ENCODE data around the gene SPANXN5. TPM values are rescaled to one million over a fixed set of nuclear protein-coding genes. Genes with fewer than 3 reads are reported as not detected.

SPANXN5 gene
- total RNA-seq, 2 experiments from 2014 or later: not detected

DNA sequence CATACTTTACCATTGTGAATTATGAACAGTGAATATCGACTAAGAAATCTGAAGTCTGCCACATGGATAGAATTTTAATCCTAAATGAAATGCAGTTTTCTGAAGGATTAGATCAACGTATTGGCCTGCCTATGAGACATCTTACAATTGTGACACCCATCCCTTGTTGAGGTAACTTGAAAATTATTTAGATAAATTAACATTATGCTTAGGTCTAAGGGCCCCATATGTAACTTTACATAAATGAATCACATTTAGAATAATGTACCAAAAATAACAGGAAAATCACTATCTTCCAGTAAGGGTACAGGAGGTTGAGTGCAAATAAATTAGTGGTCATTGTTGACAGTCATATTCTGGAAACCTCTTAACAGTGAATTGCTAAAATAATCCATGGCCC is 27.4 kb upstream of the SPANXN5 start:
- intact Hi-C loops (cut with DNase I, micrococcal nuclease): no loop called here
- no peaks in the 10 kb centered on the region for H3K4me1 ChIP-seq (ENCODE audit: insufficient read depth, low read length)
- no peaks in the 10 kb centered on the region for H3K9me3 ChIP-seq (ENCODE audit: control insufficient read depth in 1 of 2, insufficient read depth in 1 of 2, low read length in 2 of 2)
- ATAC-seq (ENCODE audit: poor library complexity): no peak
- no peaks in the 10 kb centered on the region for H3K9me3 Mint-ChIP-seq
- no peaks in the 10 kb centered on the region for H3K27me3 Mint-ChIP-seq
- no peak overlapping the region for H3K27ac Mint-ChIP-seq
- CTCF ChIA-PET: no interaction called here
- POLR2A ChIA-PET: no interaction called here
- no peak for DNase-seq
- H3K36me3 ChIP-seq (ENCODE audit: insufficient read depth, low read length): no peaks in the 10 kb centered on the region
- no peak overlapping the region for H3K4me3 Mint-ChIP-seq
- no peak overlapping the region for H3K4me3 ChIP-seq (ENCODE audit: low read length)
- H3K27ac ChIP-seq (ENCODE audit: low read depth in 1 of 2, low read length in 2 of 2): no peak overlapping the region
- H3K4me1 Mint-ChIP-seq (ENCODE audit: low read depth): no peaks in the 10 kb centered on the region
- no peak for TF ChIP-seq CTCF (IDR thresholded peaks at IDR 0.05)
- H3K27me3 ChIP-seq (ENCODE audit: control insufficient read depth in 1 of 2, insufficient read depth in 2 of 2, low read length in 2 of 2): no peaks in the 10 kb centered on the region
- no peaks in the 10 kb centered on the region for H3K36me3 Mint-ChIP-seq (ENCODE audit: low read depth)

DNA sequence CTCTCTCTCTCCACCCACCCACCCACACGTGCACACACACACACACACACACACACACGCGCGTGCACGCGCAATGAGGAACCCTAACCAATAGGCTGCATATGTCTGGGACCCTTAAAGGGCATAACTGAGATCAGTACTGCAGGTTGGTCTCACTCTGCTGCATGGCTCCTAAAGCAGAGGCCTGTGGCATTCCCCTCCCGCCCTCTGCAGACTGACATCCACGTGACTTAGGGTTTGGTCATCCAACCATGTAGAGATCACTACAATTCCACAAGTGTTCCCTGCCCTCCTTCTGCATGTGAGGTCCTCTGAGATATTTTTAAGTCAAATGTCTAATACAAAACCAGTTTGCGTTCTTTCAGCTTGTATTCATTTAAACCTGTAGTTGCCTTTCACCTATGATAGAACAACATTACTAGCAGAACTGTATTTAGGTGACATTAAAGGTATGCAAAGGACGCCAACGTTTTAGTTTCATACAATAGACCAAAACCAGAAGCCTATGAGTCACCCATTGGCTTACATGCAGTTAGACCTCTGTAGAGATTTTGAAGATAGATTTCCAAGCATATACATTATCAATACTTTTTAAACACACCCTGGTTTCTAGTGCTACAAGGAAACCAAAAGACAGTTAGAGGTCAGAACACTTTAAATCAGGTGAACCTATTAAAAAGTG is 24.0 kb upstream of the SPANXN5 start:
- ATAC-seq (ENCODE audit: poor library complexity): no peak

GRCh38 chrX:52819788-52820187 is 22.6 kb upstream of the SPANXN5 start:
- Mint-ChIP-seq H3K36me3 (ENCODE audit: low read depth) (no peaks in the 10 kb centered on the region), H3K4me1 (ENCODE audit: low read depth) (no peaks in the 10 kb centered on the region), H3K27ac (no peak overlapping the region), H3K27me3 (no peaks in the 10 kb centered on the region), H3K9me3 (no peaks in the 10 kb centered on the region), H3K4me3 (no peak overlapping the region)
- CTCF ChIA-PET: no interaction called here
- no peak overlapping the region for H3K27ac ChIP-seq (ENCODE audit: low read depth in 1 of 2, low read length in 2 of 2)
- no peaks in the 10 kb centered on the region for H3K9me3 ChIP-seq (ENCODE audit: control insufficient read depth in 1 of 2, insufficient read depth in 1 of 2, low read length in 2 of 2)
- no peaks in the 10 kb centered on the region for H3K27me3 ChIP-seq (ENCODE audit: control insufficient read depth in 1 of 2, insufficient read depth in 2 of 2, low read length in 2 of 2)
- no peak for TF ChIP-seq CTCF (IDR thresholded peaks at IDR 0.05)
- H3K4me3 ChIP-seq (ENCODE audit: low read length): no peak overlapping the region
- DNase-seq (no peak), ATAC-seq (ENCODE audit: poor library complexity) (no peak)
- H3K36me3 ChIP-seq (ENCODE audit: insufficient read depth, low read length): no peaks in the 10 kb centered on the region
- H3K4me1 ChIP-seq (ENCODE audit: insufficient read depth, low read length): no peaks in the 10 kb centered on the region
- intact Hi-C loops (cut with DNase I, micrococcal nuclease): no loop called here
- POLR2A ChIA-PET: no interaction called here

More for the DNA sequence above, 24.0 kb upstream of the SPANXN5 start:
- no peaks in the 10 kb centered on the region for H3K9me3 ChIP-seq (ENCODE audit: control insufficient read depth in 1 of 2, insufficient read depth in 1 of 2, low read length in 2 of 2)
- ChIA-PET POLR2A (no interaction called here), CTCF (no interaction called here)
- Mint-ChIP-seq H3K4me1 (ENCODE audit: low read depth) (no peaks in the 10 kb centered on the region), H3K9me3 (no peaks in the 10 kb centered on the region), H3K4me3 (no peak overlapping the region), H3K27ac (no peak overlapping the region), H3K36me3 (ENCODE audit: low read depth) (no peaks in the 10 kb centered on the region), H3K27me3 (no peaks in the 10 kb centered on the region)
- no peak for DNase-seq
- no peaks in the 10 kb centered on the region for H3K36me3 ChIP-seq (ENCODE audit: insufficient read depth, low read length)
- H3K27ac ChIP-seq (ENCODE audit: low read depth in 1 of 2, low read length in 2 of 2): no peak overlapping the region
- H3K4me3 ChIP-seq (ENCODE audit: low read length): no peak overlapping the region
- intact Hi-C loops (cut with DNase I, micrococcal nuclease): no loop called here
- no peak for TF ChIP-seq CTCF (IDR thresholded peaks at IDR 0.05)
- no peaks in the 10 kb centered on the region for H3K27me3 ChIP-seq (ENCODE audit: control insufficient read depth in 1 of 2, insufficient read depth in 2 of 2, low read length in 2 of 2)
- no peaks in the 10 kb centered on the region for H3K4me1 ChIP-seq (ENCODE audit: insufficient read depth, low read length)
